K562 (cell line): ENCODE measurements around the gene ELOB. TPM values are rescaled to one million over a fixed set of nuclear protein-coding genes. Genes with fewer than 3 reads are reported as not detected.

Source experiments
- AFF4 ChIP-seq: sonication (generic); formaldehyde crosslinking; IDR thresholded peaks from 2 replicates; pipeline ENCODE4 v1.8.0; 2023; ENCODE audit warnings: mild to moderate bottlenecking, missing genetic modification reagents
- ARNT ChIP-seq, 2 experiments: fragments of 450-650 bp; IDR thresholded peaks; 2 replicates each; pipeline ENCODE4 v1.6.1; 2016; ENCODE audit warnings: mild to moderate bottlenecking in 1 of 2
- ASH1L ChIP-seq: fragments of 450-650 bp; IDR thresholded peaks from 2 replicates; pipeline ENCODE4 v1.6.1; 2018; ENCODE audit warnings: borderline replicate concordance, mild to moderate bottlenecking, low read depth; ENCODE audit not compliant: partially characterized antibody
- E2F6 ChIP-seq, 2 experiments: IDR thresholded peaks; 2 replicates each; pipeline ENCODE4 v1.6.1; 2011; ENCODE audit warnings: borderline replicate concordance in 1 of 2, control low read depth in 1 of 2, low read depth in 1 of 2, low read length in 1 of 2, mild to moderate bottlenecking in 1 of 2, mixed read lengths in 1 of 2, moderate library complexity in 1 of 2; ENCODE audit not compliant: insufficient read depth in 1 of 2, insufficient read length in 1 of 2, poor library complexity in 1 of 2, severe bottlenecking in 1 of 2; ENCODE audit errors: extremely low read depth in 1 of 2
- EP300 ChIP-seq: IDR thresholded peaks from 2 replicates; pipeline ENCODE4 v1.6.1; 2012; ENCODE audit warnings: low read length, improper control_type of control experiment
- ERF ChIP-seq: fragments of 450-650 bp; formaldehyde crosslinking; IDR thresholded peaks from 2 replicates; pipeline ENCODE4 v1.4.0; 2020; ENCODE audit warnings: mild to moderate bottlenecking, mixed read lengths
- EZH2 ChIP-seq: IDR thresholded peaks from 2 replicates; pipeline ENCODE4 v1.6.1; 2012; ENCODE audit warnings: low read depth, mild to moderate bottlenecking, inconsistent platforms, low read length, borderline replicate concordance
- FOXK2 ChIP-seq, 2 experiments: fragments of 450-650 bp; IDR thresholded peaks in 1 of 2; conservative IDR thresholded peaks in 1 of 2; 2 replicates each; pipeline ENCODE4 v1.6.1; 2016; ENCODE audit warnings: low read depth in 2 of 2, mild to moderate bottlenecking in 1 of 2
- KLF13 ChIP-seq: fragments of 450-650 bp; IDR thresholded peaks from 2 replicates; pipeline ENCODE4 v1.6.1; 2016; ENCODE audit warnings: missing genetic modification characterization, low read depth, mild to moderate bottlenecking, missing compliant biosample characterization, moderate library complexity, borderline replicate concordance
- NCOA6 ChIP-seq: fragments of 450-650 bp; IDR thresholded peaks from 2 replicates; pipeline ENCODE4 v1.6.1; 2017; ENCODE audit warnings: mild to moderate bottlenecking
- POLR2AphosphoS2 ChIP-seq: IDR thresholded peaks from 2 replicates; pipeline ENCODE4 v1.6.1; 2012; ENCODE audit warnings: low read length, improper control_type of control experiment
- RBM34 ChIP-seq: fragments of 200-400 bp; formaldehyde crosslinking; IDR thresholded peaks from 2 replicates; pipeline ENCODE4 v1.6.1; 2018; ENCODE audit warnings: low read length, borderline replicate concordance; ENCODE audit not compliant: insufficient read depth
- SMAD3 ChIP-seq: fragments of 450-650 bp; formaldehyde crosslinking; conservative IDR thresholded peaks from 2 replicates; pipeline ENCODE4 v1.4.0; 2020; ENCODE audit warnings: mild to moderate bottlenecking
- STAT6 ChIP-seq: sonication (generic); formaldehyde crosslinking; IDR thresholded peaks from 2 replicates; pipeline ENCODE4 v1.8.1; 2023; ENCODE audit warnings: mild to moderate bottlenecking, missing genetic modification reagents
- TARDBP ChIP-seq: fragments of 450-650 bp; IDR thresholded peaks from 2 replicates; pipeline ENCODE4 v1.6.1; 2016
- TEAD4 ChIP-seq, 2 experiments: sonication (generic) in 1 of 2; formaldehyde crosslinking in 1 of 2; IDR thresholded peaks; 2 replicates each; pipeline versions ENCODE4 v1.6.1 to v1.8.0; 2012 to 2022; ENCODE audit warnings: borderline replicate concordance in 1 of 2, inconsistent platforms in 1 of 2, low read length in 1 of 2, mild to moderate bottlenecking in 1 of 2, missing genetic modification reagents in 1 of 2
- ZC3H11A ChIP-seq: IDR thresholded peaks from 2 replicates; pipeline ENCODE4 v1.6.1; 2012; ENCODE audit warnings: low read depth, low read length, improper control_type of control experiment
- ZNF24 ChIP-seq: fragments of 450-650 bp; IDR thresholded peaks from 2 replicates; pipeline ENCODE4 v1.6.1; 2016
- polyA plus RNA-seq, 8 experiments: library from polyadenylated mRNA; depleted of rRNA in 4 of 8; stranded (reverse) in 5 of 8; unstranded in 3 of 8; fragments of >200 nt; fragmentation: Nextera tagmentation in 2 of 8; fragmentation: Illumina TruSeq in 1 of 8; extraction: Ambion mirVana in 2 of 8; extraction: Trizol in 1 of 8; gene quantifications; 2 replicates each; pipeline versions ENCODE4 v1.2.1 to v1.2.3, GENCODE V29; 2011 to 2014; ENCODE audit warnings: inconsistent platforms in 1 of 8, missing spikeins in 1 of 8
- total RNA-seq, 7 experiments: library from RNA; depleted of rRNA in 6 of 7; stranded (reverse); fragments of >200 nt in 6 of 7; fragmentation: Illumina TruSeq in 2 of 7; extraction: Trizol in 2 of 7; gene quantifications; 2 replicates each; pipeline versions ENCODE4 v1.2.1 to v1.2.3, GENCODE V29; 2011 to 2021; ENCODE audit warnings: low replicate concordance in 1 of 7

The ELOB gene
- total and polyA plus RNA-seq, 9 of the 15 experiments (the other 6 are each of a cell fraction or from before 2014, with no cell fraction given): 63.2 to 791 (median 237) TPM

DNA sequence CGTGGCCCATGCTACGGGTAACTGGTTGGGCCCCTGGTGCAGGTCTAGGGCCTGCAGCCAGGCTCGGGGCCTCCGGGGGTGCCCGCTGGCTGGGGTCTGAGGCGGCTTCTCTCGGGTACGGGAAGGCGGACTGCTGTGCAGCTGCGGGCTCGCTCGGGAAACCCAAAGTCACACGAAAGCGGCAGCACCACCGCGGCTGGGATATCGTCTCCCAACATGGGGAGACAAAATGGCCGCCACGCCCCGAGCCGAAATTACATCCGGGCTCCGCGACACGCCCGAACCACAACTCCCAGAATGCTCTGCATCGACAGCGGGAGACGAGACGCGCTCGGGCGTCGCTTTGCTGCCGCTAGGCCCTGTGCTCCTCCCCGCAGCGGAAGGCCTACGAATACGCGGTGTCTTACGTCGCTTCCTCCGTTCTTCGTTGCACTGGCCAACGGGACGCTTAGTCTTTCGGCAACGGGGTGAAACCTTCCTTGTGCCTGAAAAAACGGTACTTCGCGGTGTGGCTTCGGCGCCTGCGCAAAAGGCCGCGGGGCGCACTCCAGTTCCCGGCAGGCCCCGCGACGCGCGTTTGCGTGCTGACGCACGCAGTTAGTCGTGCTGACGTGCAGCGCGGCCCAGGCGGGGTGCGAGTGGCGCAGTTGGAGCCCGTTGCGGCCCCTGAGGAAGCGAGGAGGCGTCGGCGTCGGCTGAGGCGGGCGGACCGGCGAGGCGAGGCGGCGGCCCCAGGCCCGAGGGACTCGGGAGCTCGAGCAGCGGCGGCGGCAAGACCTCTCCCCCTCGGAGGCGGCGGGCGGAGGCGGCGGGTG is 24.8 kb downstream of the ELOB start, which contains the start of gene SRRM2 (continued):
- peak; percentile 97 for TF ChIP-seq NCOA6
- TF ChIP-seq STAT6 (CRISPR knock-in tag): peak; percentile 92
- peak in 1 of 2 experiments; percentile 70; a peak in 2 of 4 replicates for TF ChIP-seq FOXK2 (conservative IDR thresholded peaks at IDR 0.05 in 1 of 2, IDR thresholded peaks at IDR 0.05 in 1 of 2; ENCODE audit: low read depth in 2 of 2)
- TF ChIP-seq ASH1L: peak; percentile 19
- TF ChIP-seq ERF (CRISPR knock-in tag): peak; percentile 75; the same call in 1 of the 2 replicates
- no peak for TF ChIP-seq EP300
- 0 out of 2 replicates have a peak, but pooled peaks have one; percentile 26 for TF ChIP-seq TARDBP
- TF ChIP-seq SMAD3 (CRISPR knock-in tag): peak; percentile 7; the same call in 1 of the 2 replicates
- TF ChIP-seq ZNF24: no peak
- peak; percentile 60; the same call in 1 of the 2 replicates for TF ChIP-seq TEAD4 (IDR thresholded peaks at IDR 0.05; ENCODE audit: low read length)
- no peak; the same call in 1 of the 2 replicates for TF ChIP-seq TEAD4 (CRISPR knock-in tag; IDR thresholded peaks at IDR 0.05; ENCODE audit: borderline replicate concordance)
- TF ChIP-seq AFF4 (CRISPR knock-in tag): peak; percentile 21; the same call in 1 of the 2 replicates
- TF ChIP-seq POLR2AphosphoS2: peak; percentile 31; the same call in 1 of the 2 replicates
- TF ChIP-seq E2F6 (IDR thresholded peaks at IDR 0.05; ENCODE audit: borderline replicate concordance in 1 of 2, extremely low read depth in 1 of 2, insufficient read depth in 1 of 2, insufficient read length in 1 of 2, low read depth in 1 of 2, low read length in 1 of 2, poor library complexity in 1 of 2, severe bottlenecking in 1 of 2): peak; percentile 80 to 85
- TF ChIP-seq RBM34: 0 out of 2 replicates have a peak, but pooled peaks have one; percentile 36
- TF ChIP-seq ZC3H11A: 0 out of 2 replicates have a peak, but pooled peaks have one; percentile 74
- TF ChIP-seq EZH2: no peak
- TF ChIP-seq ARNT (IDR thresholded peaks at IDR 0.05): no peak
- peak; percentile 36; the same call in 1 of the 2 replicates for TF ChIP-seq KLF13 (tag)
